GM12878 (cell line): ENCODE results near the gene OSBPL10. TPM values are rescaled to one million over a fixed set of nuclear protein-coding genes. Genes with fewer than 3 reads are reported as not detected.

Experiments
- ATAC-seq: fragments of 200-7000 bp; cut with Tn5 transposase; 3 replicates; pipeline ENCODE4 v1.9.1; 2020; ENCODE audit warnings: mild to moderate bottlenecking, moderate library complexity
- BruUV-seq: library from RNA; stranded (reverse); fragments of 400-500 nt; replicated peaks from 2 replicates; lab custom pipeline; 2021; lab: Mats Ljungman, UMichigan
- CTCF ChIA-PET: fragments of 300-600 bp; sonication (Branson Sonifier 250); formaldehyde crosslinking; extraction: SDS; loops from one replicate; lab custom pipeline; 2021; ENCODE audit warnings: inconsistent platforms; lab: Yijun Ruan, JAX
- POLR2A ChIA-PET: fragments of 350-600 bp; formaldehyde crosslinking; extraction: SDS; loops from one replicate; lab custom pipeline; 2021; ENCODE audit warnings: inconsistent platforms; lab: Charles Lee
- RAD21 ChIA-PET: fragments of 300-600 bp; sonication (Branson Sonifier 250); formaldehyde crosslinking; loops from one replicate; lab custom pipeline; 2023; ENCODE audit warnings: antibody characterized with exemption; ENCODE audit not compliant: unreplicated experiment; lab: Charles Lee
- SMC1A ChIA-PET: fragments of 300-600 bp; sonication (Branson Sonifier 250); formaldehyde crosslinking; loops from one replicate; lab custom pipeline; 2023; ENCODE audit not compliant: unreplicated experiment, uncharacterized antibody; lab: Charles Lee
- DNase-seq: peaks from one replicate; pipeline ENCODE4 v3.0.0-alpha.2; 2011; ENCODE audit warnings: low read depth, low spot score
- FAIRE-seq: peaks from 3 replicates; lab custom pipeline; 2011; peaks lifted over from hg19 to GRCh38; lab: Jason Lieb, UNC
- H2AFZ ChIP-seq: 2 replicates; pipeline ENCODE4 v1.6.0; 2011; ENCODE audit warnings: low read depth, low read length, control low read depth; ENCODE audit not compliant: control insufficient read depth
- H3K27ac ChIP-seq: 2 replicates; pipeline ENCODE4 v1.5.1; 2011; ENCODE audit warnings: control low read depth; ENCODE audit not compliant: control insufficient read depth, insufficient read depth
- H3K27me3 ChIP-seq, 2 experiments: replicated peaks in 1 of 2; 2 replicates each; pipeline versions ENCODE4 v1.6.0 to v1.6.1; 2011; ENCODE audit warnings: low read length in 1 of 2; ENCODE audit not compliant: control insufficient read depth in 2 of 2, insufficient read depth in 2 of 2
- H3K36me3 ChIP-seq, 2 experiments: 2 replicates each; pipeline ENCODE4 v1.5.1; 2011; ENCODE audit warnings: low read length in 1 of 2; ENCODE audit not compliant: control insufficient read depth in 2 of 2, insufficient read depth in 2 of 2
- H3K4me1 ChIP-seq: 2 replicates; pipeline ENCODE4 v1.6.1; 2011; ENCODE audit warnings: mild to moderate bottlenecking, low read length, moderate library complexity, mixed read lengths; ENCODE audit not compliant: control insufficient read depth, insufficient read depth
- H3K4me2 ChIP-seq: 2 replicates; pipeline ENCODE4 v1.6.0; 2011; ENCODE audit warnings: control low read depth; ENCODE audit not compliant: control insufficient read depth, insufficient read depth
- H3K4me3 ChIP-seq: fragments of 200-600 bp; sonication (generic); 2 replicates; pipeline ENCODE4 v1.5.1; 2016
- H3K79me2 ChIP-seq: 2 replicates; pipeline ENCODE4 v1.6.0; 2011; ENCODE audit warnings: low read length; ENCODE audit not compliant: control insufficient read depth, insufficient read depth
- H3K9ac ChIP-seq: 2 replicates; pipeline ENCODE4 v1.8.0; 2011; ENCODE audit warnings: low read length, control low read depth, mixed read lengths; ENCODE audit not compliant: control insufficient read depth, insufficient read depth
- H3K9me3 ChIP-seq: replicated peaks from 3 replicates; pipeline ENCODE4 v1.5.1; 2011; ENCODE audit warnings: mild to moderate bottlenecking, low read length; ENCODE audit not compliant: control insufficient read depth, insufficient read depth
- H4K20me1 ChIP-seq: 2 replicates; pipeline ENCODE4 v1.6.0; 2011; ENCODE audit not compliant: control insufficient read depth, insufficient read depth
- BMI1 ChIP-seq: fragments of 450-650 bp; IDR thresholded peaks from 2 replicates; pipeline ENCODE4 v1.6.1; 2016; ENCODE audit warnings: mild to moderate bottlenecking, moderate library complexity, borderline replicate concordance
- CBFB ChIP-seq: IDR thresholded peaks from 2 replicates; pipeline ENCODE4 v1.6.1; 2016; ENCODE audit warnings: antibody characterized with exemption, low read depth
- CBX3 ChIP-seq: fragments of 200-600 bp; sonication (generic); IDR thresholded peaks from 2 replicates; pipeline ENCODE4 v1.6.1; 2016; ENCODE audit warnings: low read depth, borderline replicate concordance
- CEBPZ ChIP-seq: fragments of 150-350 bp; IDR thresholded peaks from 2 replicates; pipeline ENCODE4 v1.6.1; 2016; ENCODE audit warnings: low read depth, low read length
- CHD1 ChIP-seq: IDR thresholded peaks from 2 replicates; pipeline ENCODE4 v1.6.1; 2012; ENCODE audit warnings: low read depth, low read length, improper control_type of control experiment
- CREB1 ChIP-seq: IDR thresholded peaks from 2 replicates; pipeline ENCODE4 v1.6.1; 2012; ENCODE audit warnings: low read depth, mild to moderate bottlenecking, inconsistent platforms
- EP300 ChIP-seq, 2 experiments: fragments of 150-350 bp in 1 of 2; IDR thresholded peaks; 2 replicates each; pipeline ENCODE4 v1.6.1; 2011 to 2012; ENCODE audit warnings: low read depth in 2 of 2, low read length in 2 of 2, borderline replicate concordance in 1 of 2, improper control_type of control experiment in 1 of 2, inconsistent platforms in 1 of 2; ENCODE audit not compliant: control insufficient read depth in 1 of 2
- FOXK2 ChIP-seq: fragments of 450-650 bp; IDR thresholded peaks from 2 replicates; pipeline ENCODE4 v1.6.1; 2017; ENCODE audit warnings: mild to moderate bottlenecking, moderate library complexity
- KLF5 ChIP-seq: fragments of 450-650 bp; IDR thresholded peaks from 2 replicates; pipeline ENCODE4 v1.6.1; 2014; ENCODE audit warnings: mild to moderate bottlenecking; ENCODE audit not compliant: partially characterized antibody
- SIN3A ChIP-seq: IDR thresholded peaks from 2 replicates; pipeline ENCODE4 v1.6.1; 2012; ENCODE audit warnings: low read depth, low read length, improper control_type of control experiment
- TAF1 ChIP-seq: IDR thresholded peaks from 2 replicates; pipeline ENCODE4 v1.6.1; 2011; ENCODE audit warnings: mild to moderate bottlenecking, low read depth, low read length, borderline replicate concordance
- ZBTB11 ChIP-seq: fragments of 450-650 bp; formaldehyde crosslinking; IDR thresholded peaks from 2 replicates; pipeline ENCODE4 v1.5.0; 2022; ENCODE audit warnings: mild to moderate bottlenecking, missing genetic modification characterization
- ZNF207 ChIP-seq: fragments of 450-650 bp; IDR thresholded peaks from 2 replicates; pipeline ENCODE4 v1.6.1; 2014; ENCODE audit warnings: antibody characterized with exemption, mild to moderate bottlenecking, borderline replicate concordance
- WGBS: methylation state at CpG from one replicate; pipeline ENCODE4 v1.1.6; 2016; ENCODE audit warnings: low lambda C conversion rate; ENCODE audit not compliant: insufficient replicate concordance, insufficient coverage; ENCODE audit errors: missing lambda C conversion rate; 5-methylcytosine and 5-hydroxymethylcytosine counted together
- in situ Hi-C: fragments of 300-500 bp; cut with MboI; formaldehyde crosslinking; loops from 9 replicates; pipeline ENCODE4 v1.14.3; 2018; ENCODE audit warnings: mixed read lengths
- intact Hi-C: fragments of 100-400 bp; cut with micrococcal nuclease; formaldehyde crosslinking; loops from one replicate; pipeline ENCODE4 v1.14.2; 2022; ENCODE audit not compliant: unreplicated experiment
- polyA plus RNA-seq, 11 experiments: library from polyadenylated mRNA; depleted of rRNA in 4 of 11; unstranded in 6 of 11; stranded (reverse) in 5 of 11; fragments of >200 nt; fragmentation: Nextera tagmentation in 4 of 11; fragmentation: Illumina TruSeq in 1 of 11; extraction: Ambion mirVana in 4 of 11; extraction: Trizol in 1 of 11; gene quantifications; 1 replicate in 1 of 11; 2 replicates in 10 of 11; pipeline versions ENCODE4 v1.2.1 to v1.2.3, GENCODE V29; 2011 to 2016; ENCODE audit warnings: inconsistent platforms in 2 of 11, missing spikeins in 2 of 11, low read depth in 1 of 11
- total RNA-seq, 4 experiments: library from RNA; depleted of rRNA in 3 of 4; stranded (reverse); fragments of >200 nt in 3 of 4; fragmentation: Illumina TruSeq in 1 of 4; extraction: Trizol in 1 of 4; gene quantifications; 2 replicates each; pipeline versions ENCODE4 v1.2.1 to v1.2.3, GENCODE V29; 2013 to 2021
- TF ChIP-seq, protein P1 (sequence below): fragments of 450-650 bp; IDR thresholded peaks from 2 replicates; pipeline ENCODE4 v1.6.1; 2017; ENCODE audit warnings: mild to moderate bottlenecking, moderate library complexity

The OSBPL10 gene
- total and polyA plus RNA-seq, 10 of the 15 experiments (the other 5 are each of a cell fraction or from before 2014, with no cell fraction given), result 0.03 to 0.25 (median 0.09) TPM; not detected in 5

GRCh38 chr3:31732548-31732947, 248.5 kb downstream of the OSBPL10 start:
- H3K4me3 ChIP-seq, result no peak overlapping the region
- no peaks in the 10 kb centered on the region for H4K20me1 ChIP-seq
- no peak overlapping the region for H3K4me2 ChIP-seq
- H3K4me1 ChIP-seq, result no peaks in the 10 kb centered on the region
- no peak overlapping the region for H3K9ac ChIP-seq
- CTCF ChIA-PET, result no interaction called here
- intact Hi-C loops (no loop called here), in situ Hi-C loops (no loop called here)
- no peaks in the 10 kb centered on the region for H3K79me2 ChIP-seq
- RAD21 ChIA-PET, result interaction anchor here (0.6 kb wide), 1 partner anchor 1388 kb away, joined by 3 read pairs; no protein-coding TSS in a partner anchor
- no peak overlapping the region for H3K27ac ChIP-seq
- WGBS, result 38% methylated on average over 8 of the region's 8 CpGs
- no peak overlapping the region for H2AFZ ChIP-seq
- no TSS peak for BruUV-seq
- H3K9me3 ChIP-seq, result no peaks in the 10 kb centered on the region
- ATAC-seq (no peak), FAIRE-seq (no peak), DNase-seq (no peak)
- H3K36me3 ChIP-seq, result no peaks in the 10 kb centered on the region
- peaks cover 3 to 4% of the 10 kb centered on the region in 2 experiments for H3K27me3 ChIP-seq
- POLR2A ChIA-PET, result no interaction called here
- SMC1A ChIA-PET, result no interaction called here
- TF ChIP-seq FOXK2 (no peak), ZNF207 (no peak), KLF5 (no peak), ZBTB11 (CRISPR knock-in tag) (no peak), SIN3A (no peak), CREB1 (no peak), CEBPZ (no peak), CBFB (no peak), CHD1 (no peak), BMI1 (no peak), EP300 (IDR thresholded peaks at IDR 0.05; ENCODE audit: borderline replicate concordance in 1 of 2, control insufficient read depth in 1 of 2, low read depth in 2 of 2, low read length in 2 of 2) (no peak), CBX3 (no peak), TAF1 (no peak)
- TF ChIP-seq, protein P1, sequence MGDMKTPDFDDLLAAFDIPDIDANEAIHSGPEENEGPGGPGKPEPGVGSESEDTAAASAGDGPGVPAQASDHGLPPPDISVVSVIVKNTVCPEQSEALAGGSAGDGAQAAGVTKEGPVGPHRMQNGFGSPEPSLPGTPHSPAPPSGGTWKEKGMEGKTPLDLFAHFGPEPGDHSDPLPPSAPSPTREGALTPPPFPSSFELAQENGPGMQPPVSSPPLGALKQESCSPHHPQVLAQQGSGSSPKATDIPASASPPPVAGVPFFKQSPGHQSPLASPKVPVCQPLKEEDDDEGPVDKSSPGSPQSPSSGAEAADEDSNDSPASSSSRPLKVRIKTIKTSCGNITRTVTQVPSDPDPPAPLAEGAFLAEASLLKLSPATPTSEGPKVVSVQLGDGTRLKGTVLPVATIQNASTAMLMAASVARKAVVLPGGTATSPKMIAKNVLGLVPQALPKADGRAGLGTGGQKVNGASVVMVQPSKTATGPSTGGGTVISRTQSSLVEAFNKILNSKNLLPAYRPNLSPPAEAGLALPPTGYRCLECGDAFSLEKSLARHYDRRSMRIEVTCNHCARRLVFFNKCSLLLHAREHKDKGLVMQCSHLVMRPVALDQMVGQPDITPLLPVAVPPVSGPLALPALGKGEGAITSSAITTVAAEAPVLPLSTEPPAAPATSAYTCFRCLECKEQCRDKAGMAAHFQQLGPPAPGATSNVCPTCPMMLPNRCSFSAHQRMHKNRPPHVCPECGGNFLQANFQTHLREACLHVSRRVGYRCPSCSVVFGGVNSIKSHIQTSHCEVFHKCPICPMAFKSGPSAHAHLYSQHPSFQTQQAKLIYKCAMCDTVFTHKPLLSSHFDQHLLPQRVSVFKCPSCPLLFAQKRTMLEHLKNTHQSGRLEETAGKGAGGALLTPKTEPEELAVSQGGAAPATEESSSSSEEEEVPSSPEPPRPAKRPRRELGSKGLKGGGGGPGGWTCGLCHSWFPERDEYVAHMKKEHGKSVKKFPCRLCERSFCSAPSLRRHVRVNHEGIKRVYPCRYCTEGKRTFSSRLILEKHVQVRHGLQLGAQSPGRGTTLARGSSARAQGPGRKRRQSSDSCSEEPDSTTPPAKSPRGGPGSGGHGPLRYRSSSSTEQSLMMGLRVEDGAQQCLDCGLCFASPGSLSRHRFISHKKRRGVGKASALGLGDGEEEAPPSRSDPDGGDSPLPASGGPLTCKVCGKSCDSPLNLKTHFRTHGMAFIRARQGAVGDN, result no peak
